WTC11 (cell line): Measurements from ENCODE around the gene KLHL29.

ENCODE experiments used
- CREB1 ChIP-seq: sonication (generic); formaldehyde crosslinking; IDR thresholded peaks from 2 replicates; pipeline ENCODE4 v1.8.0; 2023; ENCODE audit warnings: mild to moderate bottlenecking, missing genetic modification reagents
- CREM ChIP-seq: sonication (generic); formaldehyde crosslinking; IDR thresholded peaks from 2 replicates; pipeline ENCODE4 v1.8.1; 2022; ENCODE audit warnings: mild to moderate bottlenecking, missing genetic modification reagents, moderate library complexity
- CTCF ChIP-seq: fragments of 200-600 bp; IDR thresholded peaks from 2 replicates; pipeline ENCODE4 v1.8.0; 2022; ENCODE audit warnings: antibody characterized with exemption
- ESRRA ChIP-seq: sonication (generic); formaldehyde crosslinking; IDR thresholded peaks from 2 replicates; pipeline ENCODE4 v1.8.1; 2022; ENCODE audit warnings: mild to moderate bottlenecking, missing genetic modification reagents, borderline replicate concordance
- MLX ChIP-seq: sonication (generic); formaldehyde crosslinking; IDR thresholded peaks from 2 replicates; pipeline ENCODE4 v1.8.1; 2023; ENCODE audit warnings: mild to moderate bottlenecking, missing genetic modification reagents, moderate library complexity
- NR2C2 ChIP-seq: sonication (generic); formaldehyde crosslinking; IDR thresholded peaks from 2 replicates; pipeline ENCODE4 v1.8.0; 2022; ENCODE audit warnings: mild to moderate bottlenecking, missing genetic modification reagents
- RELA ChIP-seq: sonication (generic); formaldehyde crosslinking; IDR thresholded peaks from 2 replicates; pipeline ENCODE4 v1.8.1; 2022; ENCODE audit warnings: missing genetic modification reagents, mild to moderate bottlenecking, borderline replicate concordance
- SP1 ChIP-seq: sonication (generic); formaldehyde crosslinking; conservative IDR thresholded peaks from 2 replicates; pipeline ENCODE4 v1.8.1; 2022; ENCODE audit warnings: missing genetic modification reagents
- TCF7 ChIP-seq: sonication (generic); formaldehyde crosslinking; IDR thresholded peaks from 2 replicates; pipeline ENCODE4 v1.8.0; 2022; ENCODE audit warnings: mild to moderate bottlenecking, low read depth, missing genetic modification reagents, moderate library complexity
- ZNF232 ChIP-seq: sonication (generic); formaldehyde crosslinking; IDR thresholded peaks from 2 replicates; pipeline ENCODE4 v1.8.0; 2022; ENCODE audit warnings: mild to moderate bottlenecking, missing genetic modification reagents
- ZNF317 ChIP-seq: sonication (generic); formaldehyde crosslinking; IDR thresholded peaks from 2 replicates; pipeline ENCODE4 v1.8.1; 2023; ENCODE audit warnings: low read depth, mild to moderate bottlenecking, moderate library complexity, missing genetic modification reagents, borderline replicate concordance
- TF ChIP-seq, protein P1 (sequence below): fragments of 250-450 bp; sonication (Bioruptor Pico); IDR thresholded peaks from 2 replicates; pipeline ENCODE4 v1.9.0; 2021; ENCODE audit warnings: mild to moderate bottlenecking, borderline replicate concordance

DNA sequence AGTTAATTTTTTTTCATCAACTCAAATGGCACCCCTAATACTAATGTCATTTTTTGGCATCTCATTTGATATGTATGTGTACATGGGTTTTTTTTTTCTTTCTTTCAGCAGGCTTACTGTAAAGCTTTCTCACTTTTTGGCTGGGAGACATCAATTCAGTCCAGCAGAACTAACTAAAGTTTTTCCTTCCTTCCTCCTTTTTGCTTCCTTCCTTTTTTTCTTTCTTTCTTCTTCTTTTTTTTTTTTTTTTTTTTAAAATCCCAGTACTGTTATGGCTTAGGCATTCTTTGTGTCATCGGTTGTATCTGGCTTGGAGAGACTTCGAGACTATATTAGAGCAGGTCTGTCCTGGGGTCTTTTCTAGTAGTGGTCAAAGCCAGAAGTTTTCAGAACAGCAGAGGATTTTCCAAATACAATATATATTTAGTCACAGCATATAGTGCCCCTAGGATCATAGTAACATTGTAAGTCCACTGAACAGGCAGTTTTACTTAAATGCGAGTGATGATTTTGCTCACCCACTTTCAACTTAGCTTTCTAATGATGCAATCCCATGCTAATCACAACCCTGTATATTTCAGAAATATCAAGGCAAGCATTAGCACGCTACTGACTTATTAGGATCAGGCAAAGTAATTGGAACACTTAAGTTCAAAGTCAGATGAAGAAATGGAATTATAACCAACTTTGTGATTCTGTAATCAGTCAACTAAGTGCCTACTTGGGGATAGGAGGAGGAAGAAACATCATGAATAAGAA is 4.0 kb downstream of the KLHL29 start:
- TF ChIP-seq CTCF (no peak), ESRRA (CRISPR knock-in tag) (no peak), SP1 (CRISPR knock-in tag) (no peak), ZNF232 (no peak), CREB1 (CRISPR knock-in tag) (no peak), RELA (CRISPR knock-in tag) (no peak), TCF7 (CRISPR knock-in tag) (no peak), MLX (CRISPR knock-in tag) (no peak), NR2C2 (CRISPR knock-in tag) (no peak), CREM (CRISPR knock-in tag) (no peak), ZNF317 (CRISPR knock-in tag) (no peak)
- TF ChIP-seq, protein P1, sequence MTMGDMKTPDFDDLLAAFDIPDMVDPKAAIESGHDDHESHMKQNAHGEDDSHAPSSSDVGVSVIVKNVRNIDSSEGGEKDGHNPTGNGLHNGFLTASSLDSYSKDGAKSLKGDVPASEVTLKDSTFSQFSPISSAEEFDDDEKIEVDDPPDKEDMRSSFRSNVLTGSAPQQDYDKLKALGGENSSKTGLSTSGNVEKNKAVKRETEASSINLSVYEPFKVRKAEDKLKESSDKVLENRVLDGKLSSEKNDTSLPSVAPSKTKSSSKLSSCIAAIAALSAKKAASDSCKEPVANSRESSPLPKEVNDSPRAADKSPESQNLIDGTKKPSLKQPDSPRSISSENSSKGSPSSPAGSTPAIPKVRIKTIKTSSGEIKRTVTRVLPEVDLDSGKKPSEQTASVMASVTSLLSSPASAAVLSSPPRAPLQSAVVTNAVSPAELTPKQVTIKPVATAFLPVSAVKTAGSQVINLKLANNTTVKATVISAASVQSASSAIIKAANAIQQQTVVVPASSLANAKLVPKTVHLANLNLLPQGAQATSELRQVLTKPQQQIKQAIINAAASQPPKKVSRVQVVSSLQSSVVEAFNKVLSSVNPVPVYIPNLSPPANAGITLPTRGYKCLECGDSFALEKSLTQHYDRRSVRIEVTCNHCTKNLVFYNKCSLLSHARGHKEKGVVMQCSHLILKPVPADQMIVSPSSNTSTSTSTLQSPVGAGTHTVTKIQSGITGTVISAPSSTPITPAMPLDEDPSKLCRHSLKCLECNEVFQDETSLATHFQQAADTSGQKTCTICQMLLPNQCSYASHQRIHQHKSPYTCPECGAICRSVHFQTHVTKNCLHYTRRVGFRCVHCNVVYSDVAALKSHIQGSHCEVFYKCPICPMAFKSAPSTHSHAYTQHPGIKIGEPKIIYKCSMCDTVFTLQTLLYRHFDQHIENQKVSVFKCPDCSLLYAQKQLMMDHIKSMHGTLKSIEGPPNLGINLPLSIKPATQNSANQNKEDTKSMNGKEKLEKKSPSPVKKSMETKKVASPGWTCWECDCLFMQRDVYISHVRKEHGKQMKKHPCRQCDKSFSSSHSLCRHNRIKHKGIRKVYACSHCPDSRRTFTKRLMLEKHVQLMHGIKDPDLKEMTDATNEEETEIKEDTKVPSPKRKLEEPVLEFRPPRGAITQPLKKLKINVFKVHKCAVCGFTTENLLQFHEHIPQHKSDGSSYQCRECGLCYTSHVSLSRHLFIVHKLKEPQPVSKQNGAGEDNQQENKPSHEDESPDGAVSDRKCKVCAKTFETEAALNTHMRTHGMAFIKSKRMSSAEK (CRISPR knock-in tag), result no peak
